Stimulated activated naive CD8-positive, alpha-beta T cell treated with anti-CD3 and anti-CD28 coated beads, Interleukin-15, Interleukin-2, amounts not matched to agents 100 ng/mL and 50 ng/mL, for 24 hours (primary cell): ENCODE measurements around the gene C16orf96.

Experiments used
- H3K27ac Mint-ChIP-seq: one replicate; pipeline ENCODE4 v1.8.0; 2021; ENCODE audit warnings: mild to moderate bottlenecking, mixed read lengths
- H3K27me3 Mint-ChIP-seq: one replicate; pipeline ENCODE4 v1.8.0; 2021; ENCODE audit warnings: mixed read lengths
- H3K36me3 Mint-ChIP-seq: one replicate; pipeline ENCODE4 v1.8.0; 2021; ENCODE audit warnings: low read depth, mixed read lengths
- H3K4me1 Mint-ChIP-seq: one replicate; pipeline ENCODE4 v1.8.0; 2021; ENCODE audit warnings: low read depth, mixed read lengths
- H3K4me3 Mint-ChIP-seq: one replicate; pipeline ENCODE4 v1.8.0; 2021; ENCODE audit warnings: mild to moderate bottlenecking, mixed read lengths
- H3K9me3 Mint-ChIP-seq: one replicate; pipeline ENCODE4 v1.8.0; 2021; ENCODE audit warnings: mixed read lengths

Gene C16orf96

GRCh38 chr16:4610011-4611005, 54.2 kb downstream of the C16orf96 start:
- H3K4me3 Mint-ChIP-seq, result no peak overlapping the region
- no peaks in the 10 kb centered on the region for H3K9me3 Mint-ChIP-seq
- no peaks in the 10 kb centered on the region for H3K36me3 Mint-ChIP-seq
- H3K27me3 Mint-ChIP-seq, result no peaks in the 10 kb centered on the region
- peaks cover 7% of the 10 kb centered on the region for H3K4me1 Mint-ChIP-seq
- no peak overlapping the region for H3K27ac Mint-ChIP-seq

DNA sequence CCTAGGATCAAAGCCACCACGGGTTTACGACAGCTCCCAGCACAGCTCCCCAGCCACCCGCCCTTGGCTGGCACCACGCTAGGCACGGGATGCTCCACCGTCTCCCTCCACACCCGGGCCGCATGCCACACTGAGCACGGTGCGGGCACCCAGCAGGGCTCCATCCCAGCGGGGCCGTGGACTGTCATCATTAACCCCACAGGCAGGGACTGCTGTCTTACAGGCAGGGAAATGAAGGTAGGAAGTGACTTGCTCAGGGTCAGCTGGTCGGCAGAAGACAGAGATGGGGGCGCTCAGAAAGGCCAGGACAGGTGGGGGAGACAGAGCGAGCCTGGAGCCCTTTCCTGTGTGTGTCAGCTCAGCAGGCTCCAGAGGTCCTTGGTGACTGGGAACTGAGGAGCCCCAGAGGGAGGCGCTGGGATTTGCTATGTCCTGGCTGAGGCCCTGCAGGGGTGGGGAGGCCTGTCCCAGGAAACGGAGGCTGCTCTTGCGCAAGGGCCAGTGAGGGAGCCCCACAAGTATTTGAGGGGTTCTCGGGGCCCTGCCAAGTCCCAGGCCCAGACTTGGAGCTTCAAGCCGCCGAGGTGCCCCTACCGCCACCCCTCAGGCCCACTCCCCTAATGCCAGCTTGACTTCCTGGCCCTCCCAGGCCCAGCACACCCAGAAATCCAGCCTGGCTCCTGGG, 55.3 kb downstream of the C16orf96 start:
- Mint-ChIP-seq H3K9me3 (no peaks in the 10 kb centered on the region), H3K4me3 (no peak overlapping the region), H3K36me3 (no peaks in the 10 kb centered on the region), H3K27me3 (no peaks in the 10 kb centered on the region), H3K27ac (no peak overlapping the region), H3K4me1 (peaks cover 19% of the 10 kb centered on the region)

DNA sequence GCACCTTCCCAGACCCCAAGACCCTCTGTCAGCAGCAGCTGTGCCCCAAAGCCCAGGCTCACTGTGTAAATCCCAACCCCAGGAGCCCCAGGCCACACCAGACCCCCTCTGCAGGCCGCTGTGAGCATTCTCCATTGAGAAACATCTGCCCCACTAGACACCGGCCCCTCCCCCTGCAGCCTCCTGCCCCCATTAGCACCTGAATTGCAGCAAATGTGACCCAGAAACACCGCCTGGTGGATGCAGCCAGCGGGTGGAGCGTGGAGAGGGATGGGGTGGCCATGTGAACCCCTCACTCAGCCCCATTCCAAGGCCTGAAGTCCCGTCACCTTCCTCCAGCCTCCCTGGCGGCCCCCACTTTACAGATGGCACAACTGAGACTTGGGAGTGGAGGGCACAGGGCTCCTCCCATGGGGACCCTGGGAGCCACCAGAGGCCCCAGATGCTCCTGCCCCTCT, 56.4 kb downstream of the C16orf96 start:
- H3K36me3 Mint-ChIP-seq, result no peaks in the 10 kb centered on the region
- H3K4me1 Mint-ChIP-seq, result peaks cover 25% of the 10 kb centered on the region
- H3K27me3 Mint-ChIP-seq, result no peaks in the 10 kb centered on the region
- no peak overlapping the region for H3K4me3 Mint-ChIP-seq
- H3K9me3 Mint-ChIP-seq, result no peaks in the 10 kb centered on the region
- H3K27ac Mint-ChIP-seq, result no peak overlapping the region

- Mint-ChIP-seq H3K27ac (peak overlapping the region; percentile 36), H3K27me3 (no peaks in the 10 kb centered on the region), H3K9me3 (no peaks in the 10 kb centered on the region), H3K4me3 (peak overlapping the region; percentile 80), H3K36me3 (no peaks in the 10 kb centered on the region), H3K4me1 (peaks cover 25% of the 10 kb centered on the region)
Measured at GRCh38 chr16:4612977-4613635, 57.0 kb downstream of the C16orf96 start.

DNA sequence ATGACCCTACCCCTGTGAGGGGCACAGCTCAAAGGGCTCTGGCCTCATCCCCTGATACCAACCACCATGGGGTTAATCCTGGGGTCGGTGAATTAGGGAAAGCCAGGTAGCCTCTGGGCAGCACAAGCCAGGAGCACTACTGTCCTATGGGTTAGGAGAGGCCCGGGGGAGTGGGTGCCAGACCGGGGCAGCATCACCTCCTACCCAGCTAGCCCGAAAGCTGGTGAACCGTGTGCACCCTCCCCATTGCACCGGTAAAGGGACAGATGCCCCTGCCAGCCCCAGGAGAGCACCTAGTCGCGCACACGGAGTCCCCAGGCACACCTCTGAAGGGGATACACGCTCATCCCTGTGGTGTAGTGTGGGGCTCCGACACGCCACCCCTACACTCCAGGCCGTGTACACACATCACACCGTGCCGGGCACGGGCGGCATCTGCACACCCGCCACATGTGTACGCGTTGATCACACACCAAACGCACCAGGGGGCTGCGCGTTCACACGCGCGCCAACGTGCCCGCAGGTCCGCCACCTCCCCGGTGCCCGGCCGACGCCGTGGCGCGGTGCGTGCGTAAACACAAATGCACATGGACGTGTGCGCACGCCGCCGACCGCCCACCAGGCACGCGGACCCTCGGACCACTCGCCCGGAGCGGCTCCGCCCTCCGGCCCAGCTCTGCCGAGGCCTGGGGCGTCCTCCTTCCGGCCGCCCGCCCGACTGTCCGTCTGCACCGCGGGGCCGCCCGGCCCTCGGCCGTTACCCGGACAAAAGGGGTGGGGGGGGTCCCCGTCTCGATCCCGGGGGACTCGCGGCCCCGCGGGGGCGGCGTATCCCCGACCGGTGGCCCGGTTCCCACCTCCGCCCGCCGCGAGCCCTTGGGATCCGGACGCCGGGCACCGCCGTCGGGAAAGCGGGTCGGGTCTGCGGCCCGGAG, 57.8 kb downstream of the C16orf96 start:
- no peaks in the 10 kb centered on the region for H3K9me3 Mint-ChIP-seq
- no peaks in the 10 kb centered on the region for H3K27me3 Mint-ChIP-seq
- H3K4me1 Mint-ChIP-seq, result peaks cover 25% of the 10 kb centered on the region
- no peaks in the 10 kb centered on the region for H3K36me3 Mint-ChIP-seq
- H3K27ac Mint-ChIP-seq, result peak overlapping the region; percentile 65
- H3K4me3 Mint-ChIP-seq, result peak overlapping the region; percentile 80

- peak within 1 kb of the TSS; percentile 88 for H3K4me3 Mint-ChIP-seq
- H3K27me3 Mint-ChIP-seq, result no peaks in the 10 kb centered on the region
- H3K27ac Mint-ChIP-seq, result peak within 1 kb of the TSS; percentile 93
- no peaks in the 10 kb centered on the region for H3K36me3 Mint-ChIP-seq
- H3K4me1 Mint-ChIP-seq, result peaks cover 25% of the 10 kb centered on the region
- H3K9me3 Mint-ChIP-seq, result no peaks in the 10 kb centered on the region
Measured at GRCh38 chr16:4614571-4615383, 58.6 kb downstream of the C16orf96 start, which contains the start of gene UBALD1. TSS of gene UBALD1 (minus strand) at chr16:4614888. CDS start at chr16:4614797, 91 bp downstream.

DNA sequence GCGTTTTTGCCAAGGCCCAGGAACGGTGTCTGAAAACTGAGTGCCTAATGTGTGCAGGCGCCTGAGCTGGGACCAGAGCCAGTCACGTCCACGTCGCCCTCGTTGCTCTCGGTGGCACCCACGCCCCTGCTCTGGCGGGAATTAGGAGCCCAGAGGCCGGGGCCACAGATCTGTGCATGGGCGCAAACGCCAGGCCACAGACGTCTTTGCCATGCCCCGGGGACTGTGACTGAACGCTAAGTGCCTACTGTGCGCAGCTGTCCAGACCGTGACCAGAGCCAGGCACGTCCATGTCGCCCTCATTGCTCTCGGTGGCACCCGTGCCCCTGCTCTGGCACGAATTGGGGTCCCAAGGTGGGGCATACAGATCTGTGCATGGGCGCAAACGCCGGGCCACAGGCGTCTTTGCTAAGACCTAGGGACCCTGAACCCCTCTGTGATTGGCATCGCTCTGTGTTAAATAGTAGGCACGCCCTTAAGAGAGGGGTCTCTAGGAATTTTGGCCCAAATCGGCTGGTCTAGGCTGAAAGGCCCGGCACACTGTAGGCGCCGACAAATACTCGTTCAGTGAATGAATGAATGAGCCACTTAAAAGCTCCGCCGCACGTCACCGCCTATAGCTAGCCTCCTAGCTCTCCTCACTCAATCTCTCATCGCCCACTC, 59.4 kb downstream of the C16orf96 start:
- peak overlapping the region; percentile 88 for H3K4me3 Mint-ChIP-seq

GRCh38 chr16:4616047-4616811, 60.1 kb downstream of the C16orf96 start:
- Mint-ChIP-seq H3K27ac (peak overlapping the region; percentile 97), H3K27me3 (no peaks in the 10 kb centered on the region), H3K4me3 (peak overlapping the region; percentile 91), H3K4me1 (peaks cover 25% of the 10 kb centered on the region), H3K36me3 (no peaks in the 10 kb centered on the region), H3K9me3 (no peaks in the 10 kb centered on the region)

More for the DNA sequence above, 59.4 kb downstream of the C16orf96 start:
- Mint-ChIP-seq H3K4me1 (peaks cover 25% of the 10 kb centered on the region), H3K9me3 (no peaks in the 10 kb centered on the region), H3K36me3 (no peaks in the 10 kb centered on the region), H3K27me3 (no peaks in the 10 kb centered on the region), H3K27ac (peak overlapping the region; percentile 93)

- Mint-ChIP-seq H3K27me3 (no peaks in the 10 kb centered on the region), H3K27ac (no peak overlapping the region), H3K4me3 (no peak overlapping the region)
Measured at GRCh38 chr16:4617880-4618279, 61.7 kb downstream of the C16orf96 start.

DNA sequence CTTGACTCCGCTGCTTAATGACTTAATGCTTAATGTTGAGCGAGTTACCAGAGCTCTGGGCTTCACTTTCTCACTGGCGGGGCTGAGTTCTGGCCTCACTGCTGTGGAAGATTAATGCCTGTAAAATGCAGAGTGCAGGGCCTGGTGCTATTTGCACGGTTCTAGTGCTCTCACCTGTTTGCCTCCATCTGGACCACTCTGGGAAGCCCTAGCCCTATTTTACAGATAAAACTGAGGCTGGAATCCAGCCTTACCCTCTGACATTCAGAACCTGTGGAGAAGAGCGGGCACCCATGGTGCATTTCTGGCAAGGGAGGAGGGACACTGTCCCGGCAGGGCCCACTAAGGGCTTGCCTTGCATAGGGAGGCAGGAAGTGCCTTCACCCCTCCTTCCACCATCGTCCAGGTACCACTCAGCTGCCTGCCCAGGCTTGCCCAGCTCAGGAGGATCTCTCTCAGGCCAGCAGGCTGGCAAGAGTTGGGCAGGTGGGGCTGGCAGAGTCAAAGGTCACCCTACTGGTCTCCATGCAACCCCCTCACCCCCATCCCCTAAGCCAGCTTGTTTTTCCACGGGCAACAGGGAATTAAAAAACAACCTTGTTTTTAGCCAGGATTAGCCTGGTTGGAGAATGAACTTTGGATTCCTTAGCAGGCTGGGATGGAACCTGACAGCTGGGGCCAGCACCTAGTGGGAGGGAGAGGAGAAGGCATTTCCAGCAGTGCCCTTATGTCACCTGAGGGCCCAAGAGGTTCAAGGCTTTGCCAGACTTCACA, 62.7 kb downstream of the C16orf96 start:
- Mint-ChIP-seq H3K4me3 (no peak overlapping the region), H3K27ac (no peak overlapping the region), H3K36me3 (no peaks in the 10 kb centered on the region), H3K4me1 (peaks cover 25% of the 10 kb centered on the region), H3K27me3 (no peaks in the 10 kb centered on the region), H3K9me3 (no peaks in the 10 kb centered on the region)

More at GRCh38 chr16:4617880-4618279, 61.7 kb downstream of the C16orf96 start:
- Mint-ChIP-seq H3K36me3 (no peaks in the 10 kb centered on the region), H3K4me1 (peaks cover 25% of the 10 kb centered on the region), H3K9me3 (no peaks in the 10 kb centered on the region)

DNA sequence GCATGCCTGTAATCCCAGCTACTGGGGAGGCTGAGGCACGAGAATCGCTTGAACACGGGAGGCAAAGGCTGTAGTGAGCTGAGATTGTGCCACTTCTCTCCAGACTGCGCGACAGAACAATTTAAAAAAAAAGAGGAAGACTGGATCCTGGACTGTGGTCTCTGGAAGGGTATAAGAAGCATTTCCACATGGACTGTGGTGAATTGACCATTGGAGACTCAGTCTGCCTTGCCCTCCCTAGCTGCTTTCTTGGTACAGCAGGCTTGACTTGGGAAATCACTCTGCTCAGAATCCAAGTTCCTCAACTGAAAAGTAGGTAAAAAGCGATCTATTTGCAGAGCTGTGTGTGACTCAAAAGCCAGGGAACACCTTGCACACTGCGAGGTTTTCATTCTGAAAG, 67.5 kb downstream of the C16orf96 start:
- Mint-ChIP-seq H3K4me3 (peak overlapping the region; percentile 30), H3K27me3 (no peaks in the 10 kb centered on the region), H3K4me1 (peaks cover 32% of the 10 kb centered on the region), H3K9me3 (no peaks in the 10 kb centered on the region), H3K36me3 (no peaks in the 10 kb centered on the region), H3K27ac (peak overlapping the region; percentile 31)
